WTC11 (cell line): ENCODE data around the gene PRR23E. TPM values are rescaled to one million over a fixed set of nuclear protein-coding genes. Genes with fewer than 3 reads are reported as not detected.

ENCODE experiments used
- ATAC-seq: fragments of 200-7000 bp; cut with Tn5 transposase; 2 replicates; pipeline ENCODE4 v1.10.0; 2021; ENCODE audit warnings: mild to moderate bottlenecking, moderate library complexity
- CTCF ChIA-PET: fragments of 300-600 bp; sonication (Branson Sonifier 250); formaldehyde crosslinking; loops from one replicate; lab custom pipeline; 2021; ENCODE audit warnings: antibody characterized with exemption; lab: Charles Lee
- POLR2A ChIA-PET: fragments of 350-600 bp; sonication (Branson Sonifier 250); formaldehyde crosslinking; loops from one replicate; lab custom pipeline; 2021; ENCODE audit warnings: antibody characterized with exemption; lab: Charles Lee
- DNase-seq: peaks from one replicate; pipeline ENCODE4 v3.0.0; 2021; ENCODE audit warnings: low spot score
- H3K27ac Mint-ChIP-seq: 2 replicates; pipeline ENCODE4 v1.8.0; 2021; ENCODE audit warnings: mixed read lengths
- H3K27me3 Mint-ChIP-seq: 2 replicates; pipeline ENCODE4 v1.8.0; 2021; ENCODE audit warnings: low read depth, mild to moderate bottlenecking, moderate library complexity, mixed read lengths
- H3K36me3 Mint-ChIP-seq: 2 replicates; pipeline ENCODE4 v1.8.0; 2021; ENCODE audit warnings: mixed read lengths
- H3K4me1 Mint-ChIP-seq: 2 replicates; pipeline ENCODE4 v1.8.0; 2022; ENCODE audit warnings: mixed read lengths
- H3K4me3 Mint-ChIP-seq: 2 replicates; pipeline ENCODE4 v1.8.0; 2021; ENCODE audit warnings: mild to moderate bottlenecking, moderate library complexity, mixed read lengths
- H3K9me3 Mint-ChIP-seq: 2 replicates; pipeline ENCODE4 v1.8.0; 2021; ENCODE audit warnings: mixed read lengths
- ATF1 ChIP-seq: sonication (generic); formaldehyde crosslinking; IDR thresholded peaks from 2 replicates; pipeline ENCODE4 v1.8.1; 2023; ENCODE audit warnings: mild to moderate bottlenecking, moderate library complexity, missing genetic modification reagents
- CBFB ChIP-seq: sonication (generic); formaldehyde crosslinking; IDR thresholded peaks from 2 replicates; pipeline ENCODE4 v1.8.1; 2022; ENCODE audit warnings: mild to moderate bottlenecking, low read depth, missing genetic modification reagents
- CREB1 ChIP-seq: sonication (generic); formaldehyde crosslinking; IDR thresholded peaks from 2 replicates; pipeline ENCODE4 v1.8.0; 2023; ENCODE audit warnings: mild to moderate bottlenecking, missing genetic modification reagents
- ETV6 ChIP-seq: sonication (generic); formaldehyde crosslinking; IDR thresholded peaks from 2 replicates; pipeline ENCODE4 v1.8.1; 2022; ENCODE audit warnings: mild to moderate bottlenecking, missing genetic modification reagents
- FOXJ3 ChIP-seq: sonication (generic); formaldehyde crosslinking; IDR thresholded peaks from 2 replicates; pipeline ENCODE4 v1.9.0; 2021; ENCODE audit warnings: missing genetic modification reagents, mild to moderate bottlenecking, borderline replicate concordance
- FOXP1 ChIP-seq: sonication (generic); formaldehyde crosslinking; IDR thresholded peaks from 2 replicates; pipeline ENCODE4 v1.8.0; 2022; ENCODE audit warnings: missing genetic modification reagents, mild to moderate bottlenecking, moderate library complexity, borderline replicate concordance
- MYBL2 ChIP-seq: sonication (generic); formaldehyde crosslinking; IDR thresholded peaks from 2 replicates; pipeline ENCODE4 v1.8.1; 2023; ENCODE audit warnings: mild to moderate bottlenecking, moderate library complexity, missing genetic modification reagents
- NFE2L1 ChIP-seq: sonication (generic); formaldehyde crosslinking; IDR thresholded peaks from 2 replicates; pipeline ENCODE4 v1.8.1; 2023; ENCODE audit warnings: missing genetic modification reagents
- NR1H2 ChIP-seq: sonication (generic); formaldehyde crosslinking; IDR thresholded peaks from 2 replicates; pipeline ENCODE4 v1.9.0; 2021; ENCODE audit warnings: mild to moderate bottlenecking, moderate library complexity, missing genetic modification reagents
- NR3C1 ChIP-seq: sonication (generic); formaldehyde crosslinking; conservative IDR thresholded peaks from 2 replicates; pipeline ENCODE4 v1.8.1; 2023; ENCODE audit warnings: low read depth, mild to moderate bottlenecking, missing genetic modification reagents
- PRRX2 ChIP-seq: fragments of 250-450 bp; sonication (Bioruptor Pico); IDR thresholded peaks from 2 replicates; pipeline ENCODE4 v1.8.0; 2021; ENCODE audit warnings: mild to moderate bottlenecking
- SMAD4 ChIP-seq: sonication (generic); formaldehyde crosslinking; IDR thresholded peaks from 2 replicates; pipeline ENCODE4 v1.8.0; 2022; ENCODE audit warnings: mild to moderate bottlenecking, missing genetic modification reagents
- SOX15 ChIP-seq: fragments of 250-450 bp; sonication (Bioruptor Pico); IDR thresholded peaks from 2 replicates; pipeline ENCODE4 v1.9.0; 2021; ENCODE audit warnings: mild to moderate bottlenecking
- SP1 ChIP-seq: sonication (generic); formaldehyde crosslinking; conservative IDR thresholded peaks from 2 replicates; pipeline ENCODE4 v1.8.1; 2022; ENCODE audit warnings: missing genetic modification reagents
- TEAD1 ChIP-seq: sonication (generic); formaldehyde crosslinking; IDR thresholded peaks from 2 replicates; pipeline ENCODE4 v1.8.0; 2022; ENCODE audit warnings: mild to moderate bottlenecking, missing genetic modification reagents
- TP53 ChIP-seq: sonication (generic); formaldehyde crosslinking; IDR thresholded peaks from 2 replicates; pipeline ENCODE4 v1.8.1; 2023; ENCODE audit warnings: mild to moderate bottlenecking, missing genetic modification reagents
- ZNF121 ChIP-seq: sonication (generic); formaldehyde crosslinking; IDR thresholded peaks from 2 replicates; pipeline ENCODE4 v1.8.0; 2023; ENCODE audit warnings: missing genetic modification reagents
- ZNF138 ChIP-seq: sonication (generic); formaldehyde crosslinking; conservative IDR thresholded peaks from 2 replicates; pipeline ENCODE4 v1.8.1; 2022; ENCODE audit warnings: mild to moderate bottlenecking, moderate library complexity, missing genetic modification reagents
- ZNF317 ChIP-seq: sonication (generic); formaldehyde crosslinking; IDR thresholded peaks from 2 replicates; pipeline ENCODE4 v1.8.1; 2023; ENCODE audit warnings: low read depth, mild to moderate bottlenecking, moderate library complexity, missing genetic modification reagents, borderline replicate concordance
- total RNA-seq: library from RNA; stranded (reverse); gene quantifications from 3 replicates; pipeline ENCODE4 v1.2.3, GENCODE V29; 2021
- TF ChIP-seq, protein P1 (sequence below): sonication (generic); formaldehyde crosslinking; IDR thresholded peaks from 2 replicates; pipeline ENCODE4 v1.8.0; 2022; ENCODE audit warnings: mild to moderate bottlenecking, missing genetic modification reagents
- TF ChIP-seq, protein P2 (sequence below): fragments of 250-450 bp; sonication (Bioruptor Pico); IDR thresholded peaks from 2 replicates; pipeline ENCODE4 v1.9.0; 2021; ENCODE audit warnings: mild to moderate bottlenecking, borderline replicate concordance
- TF ChIP-seq, protein P3 (sequence below): sonication (generic); formaldehyde crosslinking; IDR thresholded peaks from 2 replicates; pipeline ENCODE4 v1.8.1; 2023; ENCODE audit warnings: mild to moderate bottlenecking, missing genetic modification reagents, borderline replicate concordance
- TF ChIP-seq, protein P4 (sequence below): fragments of 250-450 bp; sonication (Bioruptor Pico); IDR thresholded peaks from 2 replicates; pipeline ENCODE4 v1.9.0; 2021; ENCODE audit warnings: mild to moderate bottlenecking
- TF ChIP-seq, protein P5 (sequence below): sonication (generic); formaldehyde crosslinking; IDR thresholded peaks from 2 replicates; pipeline ENCODE4 v1.8.0; 2023; ENCODE audit warnings: missing genetic modification reagents

PRR23E gene
- total RNA-seq, 1 experiment from 2014 or later, result not detected

DNA sequence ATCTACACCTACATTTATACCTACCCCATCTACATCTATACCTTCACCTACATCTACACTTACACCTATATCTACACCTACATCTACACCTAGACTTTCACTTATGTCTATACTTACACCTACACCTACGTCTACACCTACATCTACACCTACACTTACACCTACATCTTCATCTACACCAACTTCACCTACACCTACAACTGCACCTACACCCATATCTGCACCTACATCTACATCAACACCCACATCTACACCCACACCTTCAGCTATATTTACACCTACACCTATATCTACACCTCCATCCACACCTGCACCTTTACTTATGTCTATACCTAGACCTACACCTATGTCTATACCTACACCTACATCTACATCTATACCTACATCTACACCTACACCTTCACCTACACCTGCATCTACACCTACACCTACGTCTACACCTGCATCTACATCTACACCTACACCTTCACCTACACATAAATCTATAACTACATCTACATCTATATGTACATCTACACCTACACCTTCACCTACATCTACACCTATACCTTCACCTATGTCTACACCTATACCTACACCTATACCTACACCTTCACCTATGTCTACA lies 30.9 kb upstream of the PRR23E start (continued):
- no peak for TF ChIP-seq NFE2L1 (CRISPR knock-in tag)
- TF ChIP-seq, protein P1, sequence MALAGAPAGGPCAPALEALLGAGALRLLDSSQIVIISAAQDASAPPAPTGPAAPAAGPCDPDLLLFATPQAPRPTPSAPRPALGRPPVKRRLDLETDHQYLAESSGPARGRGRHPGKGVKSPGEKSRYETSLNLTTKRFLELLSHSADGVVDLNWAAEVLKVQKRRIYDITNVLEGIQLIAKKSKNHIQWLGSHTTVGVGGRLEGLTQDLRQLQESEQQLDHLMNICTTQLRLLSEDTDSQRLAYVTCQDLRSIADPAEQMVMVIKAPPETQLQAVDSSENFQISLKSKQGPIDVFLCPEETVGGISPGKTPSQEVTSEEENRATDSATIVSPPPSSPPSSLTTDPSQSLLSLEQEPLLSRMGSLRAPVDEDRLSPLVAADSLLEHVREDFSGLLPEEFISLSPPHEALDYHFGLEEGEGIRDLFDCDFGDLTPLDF, result no peak
- TF ChIP-seq, protein P2, sequence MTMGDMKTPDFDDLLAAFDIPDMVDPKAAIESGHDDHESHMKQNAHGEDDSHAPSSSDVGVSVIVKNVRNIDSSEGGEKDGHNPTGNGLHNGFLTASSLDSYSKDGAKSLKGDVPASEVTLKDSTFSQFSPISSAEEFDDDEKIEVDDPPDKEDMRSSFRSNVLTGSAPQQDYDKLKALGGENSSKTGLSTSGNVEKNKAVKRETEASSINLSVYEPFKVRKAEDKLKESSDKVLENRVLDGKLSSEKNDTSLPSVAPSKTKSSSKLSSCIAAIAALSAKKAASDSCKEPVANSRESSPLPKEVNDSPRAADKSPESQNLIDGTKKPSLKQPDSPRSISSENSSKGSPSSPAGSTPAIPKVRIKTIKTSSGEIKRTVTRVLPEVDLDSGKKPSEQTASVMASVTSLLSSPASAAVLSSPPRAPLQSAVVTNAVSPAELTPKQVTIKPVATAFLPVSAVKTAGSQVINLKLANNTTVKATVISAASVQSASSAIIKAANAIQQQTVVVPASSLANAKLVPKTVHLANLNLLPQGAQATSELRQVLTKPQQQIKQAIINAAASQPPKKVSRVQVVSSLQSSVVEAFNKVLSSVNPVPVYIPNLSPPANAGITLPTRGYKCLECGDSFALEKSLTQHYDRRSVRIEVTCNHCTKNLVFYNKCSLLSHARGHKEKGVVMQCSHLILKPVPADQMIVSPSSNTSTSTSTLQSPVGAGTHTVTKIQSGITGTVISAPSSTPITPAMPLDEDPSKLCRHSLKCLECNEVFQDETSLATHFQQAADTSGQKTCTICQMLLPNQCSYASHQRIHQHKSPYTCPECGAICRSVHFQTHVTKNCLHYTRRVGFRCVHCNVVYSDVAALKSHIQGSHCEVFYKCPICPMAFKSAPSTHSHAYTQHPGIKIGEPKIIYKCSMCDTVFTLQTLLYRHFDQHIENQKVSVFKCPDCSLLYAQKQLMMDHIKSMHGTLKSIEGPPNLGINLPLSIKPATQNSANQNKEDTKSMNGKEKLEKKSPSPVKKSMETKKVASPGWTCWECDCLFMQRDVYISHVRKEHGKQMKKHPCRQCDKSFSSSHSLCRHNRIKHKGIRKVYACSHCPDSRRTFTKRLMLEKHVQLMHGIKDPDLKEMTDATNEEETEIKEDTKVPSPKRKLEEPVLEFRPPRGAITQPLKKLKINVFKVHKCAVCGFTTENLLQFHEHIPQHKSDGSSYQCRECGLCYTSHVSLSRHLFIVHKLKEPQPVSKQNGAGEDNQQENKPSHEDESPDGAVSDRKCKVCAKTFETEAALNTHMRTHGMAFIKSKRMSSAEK, result no peak

DNA sequence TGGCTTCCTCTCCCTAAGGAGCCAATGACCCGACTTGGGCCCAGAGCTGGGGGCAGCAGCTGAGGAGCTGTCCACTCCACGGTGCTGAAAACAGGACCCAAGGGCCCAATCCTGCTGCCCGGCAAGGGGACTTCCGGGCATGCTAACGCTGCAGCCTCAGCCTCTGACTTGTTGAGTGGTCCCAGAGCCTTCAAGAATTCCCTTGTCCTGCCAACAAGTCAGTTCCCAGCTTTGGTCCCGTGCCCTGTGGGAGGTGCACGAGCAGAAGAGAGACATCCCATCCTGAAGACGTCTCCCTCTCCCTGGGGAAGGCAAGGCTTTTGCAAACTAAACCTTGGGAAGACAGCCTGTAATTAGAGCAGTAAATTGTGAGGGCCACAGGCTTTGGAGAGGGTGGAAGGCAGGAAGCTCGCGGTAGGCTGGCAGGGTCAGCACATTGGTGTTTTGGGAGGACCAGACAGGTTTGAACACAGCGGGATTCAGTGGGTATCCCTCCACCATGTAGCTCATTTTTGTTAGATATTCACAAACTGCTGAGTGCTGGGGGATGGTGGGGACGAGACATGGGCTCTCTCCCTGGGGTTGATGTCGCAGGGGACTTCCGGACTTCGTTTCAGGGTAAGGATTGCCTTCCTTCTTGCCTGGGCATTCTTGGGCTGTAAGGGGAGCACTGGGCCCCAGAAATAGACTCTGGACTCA lies 29.8 kb upstream of the PRR23E start:
- no peaks in the 10 kb centered on the region for H3K36me3 Mint-ChIP-seq
- no peak overlapping the region for H3K27ac Mint-ChIP-seq
- DNase-seq (peak; percentile 77), ATAC-seq (peak; percentile 47)
- no peaks in the 10 kb centered on the region; the same call in 1 of the 2 replicates for H3K9me3 Mint-ChIP-seq
- no peak overlapping the region for H3K4me3 Mint-ChIP-seq
- ChIA-PET POLR2A (no interaction called here), CTCF (interaction anchor here (1.2 kb wide), 1 partner anchor 293 kb away, joined by 4 read pairs; no protein-coding TSS in a partner anchor)
- no peaks in the 10 kb centered on the region; the same call in none of the 2 replicates for H3K27me3 Mint-ChIP-seq
- H3K4me1 Mint-ChIP-seq, result peaks cover 11% of the 10 kb centered on the region
- TF ChIP-seq MYBL2 (CRISPR knock-in tag), result peak; percentile 49; the same call in 1 of the 2 replicates
- no peak for TF ChIP-seq FOXJ3 (CRISPR knock-in tag)
- TF ChIP-seq ATF1 (CRISPR knock-in tag), result no peak
- no peak for TF ChIP-seq SOX15 (CRISPR knock-in tag)
- 0 out of 2 replicates have a peak, but pooled peaks have one; percentile 48 for TF ChIP-seq CREB1 (CRISPR knock-in tag)
- TF ChIP-seq ZNF317 (CRISPR knock-in tag), result 0 out of 2 replicates have a peak, but pooled peaks have one; percentile 12
- TF ChIP-seq ETV6, result peak; percentile 67; the same call in 1 of the 2 replicates
- TF ChIP-seq SP1 (CRISPR knock-in tag), result no peak
- TF ChIP-seq CBFB (CRISPR knock-in tag), result no peak
- TF ChIP-seq NR1H2 (CRISPR knock-in tag), result no peak
- no peak for TF ChIP-seq ZNF138 (CRISPR knock-in tag)
- peak; percentile 51; the same call in 1 of the 2 replicates for TF ChIP-seq FOXP1 (CRISPR knock-in tag)
- TF ChIP-seq, protein P3, sequence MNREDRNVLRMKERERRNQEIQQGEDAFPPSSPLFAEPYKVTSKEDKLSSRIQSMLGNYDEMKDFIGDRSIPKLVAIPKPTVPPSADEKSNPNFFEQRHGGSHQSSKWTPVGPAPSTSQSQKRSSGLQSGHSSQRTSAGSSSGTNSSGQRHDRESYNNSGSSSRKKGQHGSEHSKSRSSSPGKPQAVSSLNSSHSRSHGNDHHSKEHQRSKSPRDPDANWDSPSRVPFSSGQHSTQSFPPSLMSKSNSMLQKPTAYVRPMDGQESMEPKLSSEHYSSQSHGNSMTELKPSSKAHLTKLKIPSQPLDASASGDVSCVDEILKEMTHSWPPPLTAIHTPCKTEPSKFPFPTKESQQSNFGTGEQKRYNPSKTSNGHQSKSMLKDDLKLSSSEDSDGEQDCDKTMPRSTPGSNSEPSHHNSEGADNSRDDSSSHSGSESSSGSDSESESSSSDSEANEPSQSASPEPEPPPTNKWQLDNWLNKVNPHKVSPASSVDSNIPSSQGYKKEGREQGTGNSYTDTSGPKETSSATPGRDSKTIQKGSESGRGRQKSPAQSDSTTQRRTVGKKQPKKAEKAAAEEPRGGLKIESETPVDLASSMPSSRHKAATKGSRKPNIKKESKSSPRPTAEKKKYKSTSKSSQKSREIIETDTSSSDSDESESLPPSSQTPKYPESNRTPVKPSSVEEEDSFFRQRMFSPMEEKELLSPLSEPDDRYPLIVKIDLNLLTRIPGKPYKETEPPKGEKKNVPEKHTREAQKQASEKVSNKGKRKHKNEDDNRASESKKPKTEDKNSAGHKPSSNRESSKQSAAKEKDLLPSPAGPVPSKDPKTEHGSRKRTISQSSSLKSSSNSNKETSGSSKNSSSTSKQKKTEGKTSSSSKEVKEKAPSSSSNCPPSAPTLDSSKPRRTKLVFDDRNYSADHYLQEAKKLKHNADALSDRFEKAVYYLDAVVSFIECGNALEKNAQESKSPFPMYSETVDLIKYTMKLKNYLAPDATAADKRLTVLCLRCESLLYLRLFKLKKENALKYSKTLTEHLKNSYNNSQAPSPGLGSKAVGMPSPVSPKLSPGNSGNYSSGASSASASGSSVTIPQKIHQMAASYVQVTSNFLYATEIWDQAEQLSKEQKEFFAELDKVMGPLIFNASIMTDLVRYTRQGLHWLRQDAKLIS (CRISPR knock-in tag), result no peak
- TF ChIP-seq, protein P4, sequence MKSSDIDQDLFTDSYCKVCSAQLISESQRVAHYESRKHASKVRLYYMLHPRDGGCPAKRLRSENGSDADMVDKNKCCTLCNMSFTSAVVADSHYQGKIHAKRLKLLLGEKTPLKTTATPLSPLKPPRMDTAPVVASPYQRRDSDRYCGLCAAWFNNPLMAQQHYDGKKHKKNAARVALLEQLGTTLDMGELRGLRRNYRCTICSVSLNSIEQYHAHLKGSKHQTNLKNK, result no peak
- no peak for TF ChIP-seq ZNF121 (CRISPR knock-in tag)
- peak; percentile 45; the same call in 1 of the 2 replicates for TF ChIP-seq TEAD1 (CRISPR knock-in tag)
- TF ChIP-seq TP53 (CRISPR knock-in tag), result peak; percentile 81
- TF ChIP-seq SMAD4 (CRISPR knock-in tag), result peak; percentile 70; the same call in 1 of the 2 replicates
- 0 out of 2 replicates have a peak, but pooled peaks have one; percentile 35 for TF ChIP-seq NR3C1 (CRISPR knock-in tag)
- TF ChIP-seq PRRX2 (CRISPR knock-in tag), result no peak
- TF ChIP-seq, protein P5, sequence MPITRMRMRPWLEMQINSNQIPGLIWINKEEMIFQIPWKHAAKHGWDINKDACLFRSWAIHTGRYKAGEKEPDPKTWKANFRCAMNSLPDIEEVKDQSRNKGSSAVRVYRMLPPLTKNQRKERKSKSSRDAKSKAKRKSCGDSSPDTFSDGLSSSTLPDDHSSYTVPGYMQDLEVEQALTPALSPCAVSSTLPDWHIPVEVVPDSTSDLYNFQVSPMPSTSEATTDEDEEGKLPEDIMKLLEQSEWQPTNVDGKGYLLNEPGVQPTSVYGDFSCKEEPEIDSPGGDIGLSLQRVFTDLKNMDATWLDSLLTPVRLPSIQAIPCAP, result peak; percentile 58; the same call in 1 of the 2 replicates
- TF ChIP-seq NFE2L1 (CRISPR knock-in tag), result no peak
